HuH-7.5 (cell line): ENCODE data around the gene NGDN.

Source experiments
- DNase-seq: peaks from one replicate; pipeline ENCODE4 v3.0.0; 2011; ENCODE audit warnings: low spot score

Gene NGDN

GRCh38 chr14:23478109-23478759, 8.7 kb downstream of the NGDN start:
- DNase-seq, result no peak

GRCh38 chr14:23481362-23481970, 12.0 kb downstream of the NGDN start:
- DNase-seq, result no peak

- DNase-seq, result no peak
Measured at GRCh38 chr14:23481979-23482822, 12.7 kb downstream of the NGDN start.

- no peak for DNase-seq
Measured at GRCh38 chr14:23482823-23483148, 13.3 kb downstream of the NGDN start.

- DNase-seq, result peak; percentile 30
Measured at GRCh38 chr14:23483236-23483854, 13.8 kb downstream of the NGDN start.

GRCh38 chr14:23485326-23485725, 15.8 kb downstream of the NGDN start:
- DNase-seq, result no peak

- no peak for DNase-seq
Measured at GRCh38 chr14:23486036-23486435, 16.5 kb downstream of the NGDN start.

- DNase-seq, result no peak
Measured at GRCh38 chr14:23487216-23487615, 17.7 kb downstream of the NGDN start.

GRCh38 chr14:23492618-23493272, 23.2 kb downstream of the NGDN start:
- DNase-seq, result no peak

GRCh38 chr14:23494223-23494622, 24.7 kb downstream of the NGDN start:
- DNase-seq, result no peak

GRCh38 chr14:23512156-23512555, 42.7 kb downstream of the NGDN start:
- no peak for DNase-seq

GRCh38 chr14:23513005-23513817, 43.7 kb downstream of the NGDN start:
- DNase-seq, result no peak

GRCh38 chr14:23513818-23514643, 44.5 kb downstream of the NGDN start:
- DNase-seq, result no peak

GRCh38 chr14:23514644-23514957, 45.1 kb downstream of the NGDN start:
- no peak for DNase-seq

- no peak for DNase-seq
Measured at GRCh38 chr14:23517650-23518326, 48.3 kb downstream of the NGDN start.

- no peak for DNase-seq
Measured at GRCh38 chr14:23518709-23519108, 49.2 kb downstream of the NGDN start.

- no peak for DNase-seq
Measured at GRCh38 chr14:23520899-23521533, 51.5 kb downstream of the NGDN start.

- no peak for DNase-seq
Measured at GRCh38 chr14:23521785-23522640, 52.5 kb downstream of the NGDN start.
